ENCODE results near the gene ALKBH6. TPM values are rescaled to one million over a fixed set of nuclear protein-coding genes. Genes with fewer than 3 reads are reported as not detected.
"Not testable (repeated sequence)": the region's sequence is repeated elsewhere in the genome, so short reads cannot be mapped to it uniquely, and the experiment has no call there.

Gene ALKBH6
- total RNA-seq, 4 donors from 2014 or later: 14.6 to 28.6 (median 18.8) TPM

GRCh38 chr19:35988824-35989223, 25.2 kb downstream of the ALKBH6 start:
- WGBS, 2 donors: 67 to 100% methylated on average over 1 to 2 of the region's 3 CpGs
- Histone ChIP-seq H3K36me3 (no peaks in the 10 kb centered on the region), H3K4me1 (peaks cover 10 to 19% (median 12%) of the 10 kb centered on the region in 3 donors), H3K27ac (no peak overlapping the region), H3K9me3 (no peaks in the 10 kb centered on the region), H3K4me3 (no peak overlapping the region), H3K27me3 (peaks cover 0 to 51% (median 4%) of the 10 kb centered on the region in 4 donors)
- intact Hi-C loops (cut with DNase I): no loop called here
- TF ChIP-seq POLR2A (IDR thresholded peaks at IDR 0.05) (no peak), CTCF (IDR thresholded peaks at IDR 0.05) (no peak)
- DNase-seq: no peak

DNA sequence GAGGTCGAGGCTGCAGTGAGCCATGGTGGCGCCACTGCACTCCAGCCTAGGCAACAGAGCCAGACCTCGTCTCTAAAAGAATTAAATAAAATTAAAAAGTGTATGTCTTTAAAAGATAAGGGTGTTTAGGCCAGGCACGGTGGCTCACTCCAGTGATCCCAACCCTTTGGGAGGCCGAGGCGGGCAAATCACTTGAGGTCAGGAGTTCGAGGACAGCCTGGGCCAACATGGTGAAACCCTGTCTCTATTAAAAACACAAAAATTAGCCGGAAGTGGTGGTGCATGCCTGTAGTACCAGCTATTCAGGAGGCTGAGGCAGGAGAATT, 26.5 kb downstream of the ALKBH6 start:
- Histone ChIP-seq H3K4me1 (peaks cover 10 to 13% (median 10%) of the 10 kb centered on the region in 3 donors), H3K4me3 (peak overlapping the region in 3 of 4 donors; percentile 37 to 64 (median 41)), H3K9me3 (no peaks in the 10 kb centered on the region), H3K27ac (no peak overlapping the region), H3K27me3 (peaks cover 0 to 62% (median 4%) of the 10 kb centered on the region in 4 donors), H3K36me3 (no peaks in the 10 kb centered on the region)
- DNase-seq: no peak
- WGBS, 2 donors: 27 to 28% methylated on average over 8 of the region's 8 CpGs
- TF ChIP-seq POLR2A (IDR thresholded peaks at IDR 0.05): no peak
- TF ChIP-seq CTCF (IDR thresholded peaks at IDR 0.05): no peak
- intact Hi-C loops (cut with DNase I): no loop called here

DNA sequence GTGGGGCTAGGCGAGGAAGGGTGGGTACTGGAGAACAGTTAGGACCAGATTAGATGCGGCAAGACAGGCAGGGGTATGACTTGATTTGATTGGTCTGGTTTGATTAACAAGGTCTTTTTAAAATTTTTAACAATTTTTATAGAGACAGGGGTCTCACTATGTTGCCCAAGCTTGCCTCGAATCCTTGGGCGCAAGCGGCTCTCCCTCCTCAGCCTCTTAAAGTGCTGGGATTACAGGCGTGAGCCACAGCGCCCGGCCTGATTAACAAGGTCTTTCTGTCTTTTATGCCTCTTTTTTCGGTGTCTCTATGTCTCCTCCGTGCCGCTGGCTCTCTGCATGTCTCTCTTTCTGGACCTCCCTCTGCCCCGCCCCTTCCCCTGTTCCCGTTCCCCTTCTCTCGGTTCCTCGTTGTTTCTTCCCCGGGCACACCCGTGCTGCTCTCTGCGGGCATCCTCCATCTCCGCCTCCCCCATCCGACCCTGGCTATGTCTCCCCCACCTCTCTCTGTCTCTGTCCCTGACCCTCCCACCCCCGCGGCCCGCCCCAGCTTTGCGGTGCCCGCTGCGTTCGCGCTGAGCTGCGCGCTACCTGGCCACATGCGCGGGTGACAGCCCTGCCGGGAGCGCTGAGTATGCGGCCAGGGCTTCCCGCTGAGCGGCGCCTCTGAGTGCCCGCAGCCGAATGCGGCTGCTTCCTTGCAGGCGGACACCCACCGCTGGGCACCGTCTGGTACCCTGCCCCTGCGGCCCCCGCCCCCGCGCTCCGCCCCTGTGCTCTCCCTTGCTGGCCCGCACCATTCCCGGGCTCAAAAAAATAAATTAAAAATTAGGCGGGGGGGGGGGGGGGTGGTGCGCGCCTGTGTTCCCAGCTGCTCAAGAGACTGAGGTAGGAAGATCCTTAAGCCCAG, 27.1 kb downstream of the ALKBH6 start:
- TF ChIP-seq POLR2A (IDR thresholded peaks at IDR 0.05) (no peak), CTCF (IDR thresholded peaks at IDR 0.05) (no peak)
- WGBS, 2 donors: 16 to 17% methylated on average over 23 to 32 of the region's 54 CpGs
- H3K27ac ChIP-seq: no peak overlapping the region
- peak overlapping the region in 3 of 4 donors; percentile 37 to 64 (median 41) for H3K4me3 ChIP-seq
- no peaks in the 10 kb centered on the region for H3K9me3 ChIP-seq
- no peaks in the 10 kb centered on the region for H3K36me3 ChIP-seq
- no peak for DNase-seq
- intact Hi-C loops (cut with DNase I): no loop called here
- H3K4me1 ChIP-seq: peaks cover 10 to 13% (median 10%) of the 10 kb centered on the region in 3 donors
- peaks cover 0 to 68% (median 4%) of the 10 kb centered on the region in 4 donors for H3K27me3 ChIP-seq

DNA sequence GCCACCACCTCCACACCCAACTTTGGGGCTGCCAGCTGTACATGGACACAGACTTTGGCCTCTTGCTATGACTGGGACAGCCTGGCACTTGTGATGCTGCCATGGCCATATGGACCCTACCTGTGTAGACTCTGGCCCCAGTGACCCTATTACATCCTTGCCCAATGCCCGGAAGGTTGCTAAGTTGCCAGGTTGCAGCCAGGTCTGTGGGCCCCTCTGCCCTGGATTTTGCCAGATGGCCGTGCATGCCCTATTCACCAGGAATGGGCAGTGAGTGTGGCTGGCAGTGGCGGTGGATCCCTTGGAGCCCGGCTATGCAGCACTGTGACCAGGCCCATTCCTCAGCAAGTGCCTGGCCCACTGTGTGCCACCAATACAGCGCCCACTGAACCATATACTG, 27.9 kb downstream of the ALKBH6 start:
- intact Hi-C loops (cut with DNase I): no loop called here
- H3K4me1 ChIP-seq: peaks cover 10 to 13% (median 10%) of the 10 kb centered on the region in 3 donors
- no peaks in the 10 kb centered on the region for H3K36me3 ChIP-seq
- H3K27ac ChIP-seq: no peak overlapping the region
- DNase-seq: no peak
- TF ChIP-seq POLR2A (IDR thresholded peaks at IDR 0.05): no peak
- TF ChIP-seq CTCF (IDR thresholded peaks at IDR 0.05): no peak
- H3K9me3 ChIP-seq: no peaks in the 10 kb centered on the region
- 100% methylated on average over 1 of the region's 5 CpGs; no CpG with 5 or more reads in 1 of the 2 donors for WGBS, 2 donors
- H3K4me3 ChIP-seq: no peak overlapping the region
- peaks cover 0 to 72% (median 4%) of the 10 kb centered on the region in 4 donors for H3K27me3 ChIP-seq

DNA sequence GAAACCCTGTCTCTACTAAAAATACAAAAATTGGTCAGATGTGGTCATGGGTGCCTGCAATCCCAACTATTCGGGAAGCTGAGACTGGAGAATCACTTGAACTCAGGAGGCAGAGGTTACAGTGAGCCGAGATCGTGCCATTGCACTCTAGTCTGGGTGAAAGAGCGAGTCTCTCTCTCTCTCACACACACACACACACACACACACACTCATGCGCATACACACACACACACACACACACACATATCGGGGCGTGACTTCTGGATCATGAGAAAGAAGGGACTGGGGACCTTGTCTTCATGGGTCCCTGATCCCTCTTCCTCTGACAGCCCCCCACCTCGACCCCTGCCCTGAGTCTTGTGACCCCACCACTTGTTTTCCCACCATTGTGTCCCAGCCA, 30.8 kb downstream of the ALKBH6 start:
- TF ChIP-seq POLR2A (IDR thresholded peaks at IDR 0.05): no peak
- no peak for TF ChIP-seq CTCF (IDR thresholded peaks at IDR 0.05)
- Histone ChIP-seq H3K4me3 (no peak overlapping the region), H3K9me3 (no peaks in the 10 kb centered on the region), H3K27ac (no peak overlapping the region), H3K27me3 (peaks cover 0 to 92% (median 4%) of the 10 kb centered on the region in 4 donors), H3K4me1 (peaks cover 10 to 13% (median 10%) of the 10 kb centered on the region in 3 donors), H3K36me3 (no peaks in the 10 kb centered on the region)
- intact Hi-C loops (cut with DNase I): no loop called here
- WGBS, 2 donors: 78% methylated on average over 4 to 5 of the region's 8 CpGs
- no peak for DNase-seq

GRCh38 chr19:35980997-35981396, 33.0 kb downstream of the ALKBH6 start:
- 68 to 75% methylated on average over 4 of the region's 4 CpGs for WGBS, 2 donors
- H3K4me3 ChIP-seq: not testable (repeated sequence)
- peaks cover 0 to 90% (median 0%) of the 10 kb centered on the region in 4 donors for H3K27me3 ChIP-seq

More at GRCh38 chr19:35980997-35981396, 33.0 kb downstream of the ALKBH6 start:
- H3K9me3 ChIP-seq; H3K4me1 ChIP-seq; H3K36me3 ChIP-seq; DNase-seq; intact Hi-C loops (cut with DNase I); H3K27ac ChIP-seq: not testable (repeated sequence)
